Measurements from ENCODE around the gene MINDY4B.

The MINDY4B gene

GRCh38 chr3:150930839-150931238 lies 25.6 kb upstream of the MINDY4B start:
- FAIRE-seq (no peak), DNase-seq (ENCODE audit: insufficient read length, low spot score) (no peak)
- TF ChIP-seq CTCF (IDR thresholded peaks at IDR 0.05; ENCODE audit: insufficient read depth, missing control alignments), result no peak

DNA sequence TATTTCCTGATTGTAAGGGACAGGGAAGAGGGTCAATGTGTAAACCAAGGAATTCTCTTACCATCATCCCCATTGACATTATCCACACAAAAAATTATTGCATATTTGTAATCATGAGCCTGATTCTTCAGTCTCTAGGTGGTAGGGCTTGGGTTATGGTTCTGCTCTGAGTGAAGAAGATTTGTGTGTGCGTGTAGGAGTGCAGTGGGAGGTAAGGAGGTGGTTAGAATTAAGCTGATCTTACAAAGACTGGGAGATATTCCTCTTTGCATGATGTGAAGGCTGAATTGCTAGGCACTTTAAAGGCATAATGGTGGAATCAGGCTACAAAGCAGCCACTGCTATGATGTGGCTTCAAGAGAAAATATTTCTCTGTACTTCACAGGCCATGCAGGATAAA lies 23.0 kb upstream of the MINDY4B start:
- no peak for TF ChIP-seq CTCF (IDR thresholded peaks at IDR 0.05; ENCODE audit: insufficient read depth, missing control alignments)
- FAIRE-seq (no peak), DNase-seq (ENCODE audit: insufficient read length, low spot score) (no peak)

- no peak for TF ChIP-seq CTCF (IDR thresholded peaks at IDR 0.05; ENCODE audit: insufficient read depth, missing control alignments)
- DNase-seq (ENCODE audit: insufficient read length, low spot score) (no peak), FAIRE-seq (no peak)
Measured at GRCh38 chr3:150926328-150926727, 21.1 kb upstream of the MINDY4B start.

- DNase-seq (ENCODE audit: insufficient read length, low spot score) (no peak), FAIRE-seq (no peak)
- peak; percentile 51 for TF ChIP-seq CTCF (IDR thresholded peaks at IDR 0.05; ENCODE audit: insufficient read depth, missing control alignments)
Measured at GRCh38 chr3:150925751-150926201, 20.5 kb upstream of the MINDY4B start.

DNA sequence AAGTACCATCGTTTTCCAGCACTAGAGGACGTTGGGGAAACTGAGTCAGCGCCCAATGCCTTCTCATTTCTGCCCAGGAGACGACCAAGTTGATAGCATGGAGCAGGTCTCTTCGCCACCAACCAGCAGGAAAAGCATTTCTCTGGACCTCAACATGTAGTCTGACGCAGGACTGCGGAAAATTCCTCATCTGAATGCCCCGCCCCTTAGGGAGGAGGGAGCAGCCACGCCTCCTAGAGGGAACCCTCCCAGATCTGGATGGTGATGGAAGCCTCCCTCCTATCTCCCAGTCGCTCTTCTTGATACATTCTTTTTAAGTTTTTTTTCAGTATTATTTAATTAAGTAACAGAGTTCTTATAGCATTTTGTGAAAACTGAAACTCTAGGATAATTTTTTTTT lies 17.4 kb upstream of the MINDY4B start:
- DNase-seq (ENCODE audit: insufficient read length, low spot score), result no peak

DNA sequence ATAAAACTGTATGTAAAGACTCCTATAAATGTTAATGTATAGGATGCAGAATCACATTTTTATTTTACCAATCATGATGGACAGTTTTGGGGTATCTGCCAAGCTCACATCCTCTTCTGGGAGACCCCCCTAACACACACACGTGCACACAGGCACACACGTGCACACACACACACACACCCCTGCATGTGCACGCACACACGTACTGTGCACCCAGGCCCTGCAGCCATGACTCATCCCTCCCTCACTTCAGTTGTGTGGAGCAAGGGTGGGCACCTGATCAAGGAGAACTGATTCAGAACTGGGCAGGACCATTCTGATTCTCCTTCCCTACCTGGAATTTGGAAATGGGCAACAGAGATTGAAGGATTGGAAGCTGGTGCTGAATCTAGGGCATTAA lies 16.0 kb upstream of the MINDY4B start:
- FAIRE-seq (no peak), DNase-seq (ENCODE audit: insufficient read length, low spot score) (no peak)
- TF ChIP-seq CTCF (IDR thresholded peaks at IDR 0.05; ENCODE audit: insufficient read depth, missing control alignments), result no peak

More for the DNA sequence above, 17.4 kb upstream of the MINDY4B start:
- no peak for FAIRE-seq
- no peak for TF ChIP-seq CTCF (IDR thresholded peaks at IDR 0.05; ENCODE audit: insufficient read depth, missing control alignments)

GRCh38 chr3:150920236-150920635 lies 15.0 kb upstream of the MINDY4B start:
- DNase-seq (ENCODE audit: insufficient read length, low spot score), result no peak
- no peak for FAIRE-seq
- TF ChIP-seq CTCF (IDR thresholded peaks at IDR 0.05; ENCODE audit: insufficient read depth, missing control alignments), result no peak

Measured in D721Med (cell line).